Gastrocnemius medialis (tissue), 4 donors: Measurements from ENCODE around the gene PARD3. TPM values are rescaled to one million over a fixed set of nuclear protein-coding genes. Genes with fewer than 3 reads are reported as not detected.

Source experiments
- ATAC-seq, 2 donors: fragments of 150-250 bp; one replicate each; pipeline ENCODE4 v1.9.1; 2016
- DNase-seq, 2 donors: peaks; one replicate each; pipeline ENCODE4 v3.0.0-alpha.2; 2019
- H3K27ac ChIP-seq, 4 donors: fragments of 200-600 bp; sonication (generic); 1 replicate in 1 of 4; 2 replicates in 3 of 4; pipeline ENCODE4 v1.5.1; 2016 to 2018; ENCODE audit warnings: mild to moderate bottlenecking in 2 of 4, moderate library complexity in 1 of 4
- H3K27me3 ChIP-seq, 3 donors: fragments of 200-600 bp; sonication (generic) in 2 of 3; 1 replicate in 1 of 3; 2 replicates in 2 of 3; pipeline versions ENCODE4 v1.5.1 to v1.6.0; 2016 to 2019; ENCODE audit warnings: mild to moderate bottlenecking in 1 of 3, moderate library complexity in 1 of 3
- H3K36me3 ChIP-seq, 2 donors: fragments of 200-600 bp; sonication (generic) in 1 of 2; one replicate each; pipeline ENCODE4 v1.5.1; 2017 to 2018
- H3K4me1 ChIP-seq, 2 donors: fragments of 200-600 bp; sonication (generic) in 1 of 2; one replicate each; pipeline ENCODE4 v1.5.1; 2016 to 2017; ENCODE audit warnings: mild to moderate bottlenecking in 2 of 2
- H3K4me3 ChIP-seq, 4 donors: fragments of 200-600 bp; sonication (generic) in 3 of 4; 1 replicate in 1 of 4; 2 replicates in 3 of 4; pipeline ENCODE4 v1.5.1; 2016 to 2019; ENCODE audit warnings: mild to moderate bottlenecking in 2 of 4
- H3K9me3 ChIP-seq, 3 donors: fragments of 200-600 bp; sonication (generic) in 2 of 3; 1 replicate in 1 of 3; 2 replicates in 2 of 3; pipeline ENCODE4 v1.5.1; 2016 to 2019
- CTCF ChIP-seq, 5 experiments: fragments of 450-650 bp in 3 of 5; fragments of 200-600 bp in 2 of 5; sonication (generic) in 2 of 5; IDR thresholded peaks in 4 of 5; conservative IDR thresholded peaks in 1 of 5; 1 replicate in 4 of 5; 2 replicates in 1 of 5; pipeline ENCODE4 v1.5.1; 2016 to 2019; ENCODE audit warnings: antibody characterized with exemption in 5 of 5, mild to moderate bottlenecking in 3 of 5, moderate library complexity in 3 of 5
- POLR2A ChIP-seq, 2 donors: fragments of 450-650 bp; IDR thresholded peaks; one replicate each; pipeline ENCODE4 v1.6.1; 2017; ENCODE audit warnings: antibody characterized with exemption in 2 of 2, mild to moderate bottlenecking in 2 of 2, moderate library complexity in 2 of 2
- in situ Hi-C, 4 donors: fragments of 200-750 bp; cut with MboI; loops; one replicate each; pipeline versions ENCODE4 v1.15.0 to v1.8.0; 2017; ENCODE audit warnings: low sequenced_read_pairs in 4 of 4
- intact Hi-C: fragments of 100-400 bp; cut with DNase I; formaldehyde crosslinking; loops from one replicate; pipeline ENCODE4 v1.15.1; 2023; ENCODE audit warnings: low total_unique reads
- total RNA-seq, 4 donors: library from RNA; depleted of rRNA; stranded (reverse); fragments of >200 nt; gene quantifications; one replicate each; pipeline versions ENCODE4 v1.1.0 to v1.2.3, GENCODE V29; 2016

Gene PARD3
- total RNA-seq, 4 donors from 2014 or later, result 64.6 to 75.8 (median 68.3) TPM

- Histone ChIP-seq H3K36me3 (no peaks in the 10 kb centered on the region), H3K9me3 (no peaks in the 10 kb centered on the region), H3K4me1 (peaks cover 12 to 16% of the 10 kb centered on the region in 2 donors), H3K4me3 (no peak overlapping the region), H3K27ac (no peak overlapping the region), H3K27me3 (no peaks in the 10 kb centered on the region)
- in situ Hi-C loops (no loop called here), intact Hi-C loops (loop anchor here (10.0 kb wide), 1 partner anchor 347 kb away; no protein-coding TSS in a partner anchor)
- TF ChIP-seq POLR2A (IDR thresholded peaks at IDR 0.05), result no peak
- TF ChIP-seq CTCF (IDR thresholded peaks at IDR 0.05 in 4 of 5, conservative IDR thresholded peaks at IDR 0.05 in 1 of 5), result no peak
- DNase-seq (no peak), ATAC-seq (no peak)
These were observed 137.5 kb downstream of the PARD3 start for GRCh38 chr10:34677591-34677990.

DNA sequence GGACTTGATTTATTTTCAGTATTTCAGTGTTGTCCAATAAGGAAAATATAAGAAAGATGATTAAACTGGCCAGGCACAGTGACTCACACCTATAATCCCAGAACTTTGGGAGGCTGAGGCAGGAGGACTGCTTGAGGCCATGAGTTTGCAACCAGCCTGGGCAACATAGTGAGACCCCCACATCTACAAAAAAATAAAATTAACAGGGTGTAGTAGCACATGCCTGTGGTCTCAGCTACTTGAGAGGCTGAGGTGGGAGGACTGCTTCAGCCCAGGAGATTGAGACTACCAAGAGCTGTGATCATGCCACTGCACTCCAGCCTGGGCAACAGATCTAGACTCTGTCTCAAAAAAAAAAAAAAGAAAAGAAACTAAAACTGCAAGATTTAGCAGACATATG, 138.0 kb downstream of the PARD3 start:
- no peak overlapping the region for H3K27ac ChIP-seq
- no peaks in the 10 kb centered on the region for H3K27me3 ChIP-seq
- H3K4me1 ChIP-seq, result peaks cover 12 to 16% of the 10 kb centered on the region in 2 donors
- in situ Hi-C loops (no loop called here), intact Hi-C loops (loop anchor here (10.0 kb wide), 1 partner anchor 348 kb away; no protein-coding TSS in a partner anchor)
- ATAC-seq (no peak), DNase-seq (no peak)
- H3K4me3 ChIP-seq, result no peak overlapping the region
- H3K9me3 ChIP-seq, result no peaks in the 10 kb centered on the region
- H3K36me3 ChIP-seq, result no peaks in the 10 kb centered on the region
- TF ChIP-seq CTCF (IDR thresholded peaks at IDR 0.05 in 4 of 5, conservative IDR thresholded peaks at IDR 0.05 in 1 of 5) (no peak), POLR2A (IDR thresholded peaks at IDR 0.05) (no peak)

- H3K27ac ChIP-seq, result no peak overlapping the region
- no peaks in the 10 kb centered on the region for H3K27me3 ChIP-seq
- no peak overlapping the region for H3K4me3 ChIP-seq
- intact Hi-C loops (loop anchor here (10.0 kb wide), 1 partner anchor 351 kb away; no protein-coding TSS in a partner anchor), in situ Hi-C loops (loop anchor here in 3 of 4 donors (25.0 kb wide), 4 partner anchors 138 to 288 kb away; partner anchors contain the start of gene PARD3 (in 2 of the 3))
- H3K9me3 ChIP-seq, result no peaks in the 10 kb centered on the region
- DNase-seq, result no peak
- ATAC-seq, result no peak
- TF ChIP-seq POLR2A (IDR thresholded peaks at IDR 0.05) (no peak), CTCF (IDR thresholded peaks at IDR 0.05 in 4 of 5, conservative IDR thresholded peaks at IDR 0.05 in 1 of 5) (no peak)
- no peaks in the 10 kb centered on the region for H3K36me3 ChIP-seq
- H3K4me1 ChIP-seq, result peaks cover 12 to 15% of the 10 kb centered on the region in 2 donors
These were observed 140.9 kb downstream of the PARD3 start for GRCh38 chr10:34674176-34674575.

- in situ Hi-C loops (loop anchor here in 3 of 4 donors (25.0 kb wide), 4 partner anchors 142 to 292 kb away; partner anchors contain the start of gene PARD3 (in 2 of the 3)), intact Hi-C loops (loop anchor here (10.0 kb wide), 1 partner anchor 355 kb away; no protein-coding TSS in a partner anchor)
- no peaks in the 10 kb centered on the region for H3K36me3 ChIP-seq
- H3K4me3 ChIP-seq, result no peak overlapping the region
- H3K9me3 ChIP-seq, result no peaks in the 10 kb centered on the region
- peak; percentile 57 to 64 for DNase-seq
- ATAC-seq, result peak; percentile 75 to 77
- no peak for TF ChIP-seq POLR2A (IDR thresholded peaks at IDR 0.05)
- TF ChIP-seq CTCF (IDR thresholded peaks at IDR 0.05 in 4 of 5, conservative IDR thresholded peaks at IDR 0.05 in 1 of 5), result no peak
- no peaks in the 10 kb centered on the region for H3K27me3 ChIP-seq
- H3K27ac ChIP-seq, result peak overlapping the region in 2 of 4 donors; percentile 50 to 53
- H3K4me1 ChIP-seq, result peaks cover 10 to 24% of the 10 kb centered on the region in 2 donors
These were observed 145.0 kb downstream of the PARD3 start for GRCh38 chr10:34670081-34670480.
